KOPT-K1 (cell line): ENCODE measurements around the gene TBL1X.
"Not testable (repeated sequence)": the region's sequence is repeated elsewhere in the genome, so short reads cannot be mapped to it uniquely, and the experiment has no call there.

Experiments used
- H3K27ac ChIP-seq: fragments of 200-600 bp; sonication (generic); 2 replicates; pipeline ENCODE4 v1.5.1; 2016; ENCODE audit warnings: antibody characterized with exemption, mild to moderate bottlenecking, low read depth, low read length; ENCODE audit not compliant: poor library complexity, severe bottlenecking
- H3K36me3 ChIP-seq: fragments of 200-600 bp; sonication (generic); 2 replicates; pipeline ENCODE4 v1.5.1; 2017; ENCODE audit warnings: antibody characterized with exemption, mild to moderate bottlenecking, low read length, moderate library complexity; ENCODE audit not compliant: insufficient read depth
- H3K9me3 ChIP-seq: fragments of 200-600 bp; sonication (generic); 2 replicates; pipeline ENCODE4 v1.5.1; 2017; ENCODE audit warnings: antibody characterized with exemption, low read length, mild to moderate bottlenecking; ENCODE audit not compliant: insufficient read depth, poor library complexity, severe bottlenecking

The TBL1X gene

DNA sequence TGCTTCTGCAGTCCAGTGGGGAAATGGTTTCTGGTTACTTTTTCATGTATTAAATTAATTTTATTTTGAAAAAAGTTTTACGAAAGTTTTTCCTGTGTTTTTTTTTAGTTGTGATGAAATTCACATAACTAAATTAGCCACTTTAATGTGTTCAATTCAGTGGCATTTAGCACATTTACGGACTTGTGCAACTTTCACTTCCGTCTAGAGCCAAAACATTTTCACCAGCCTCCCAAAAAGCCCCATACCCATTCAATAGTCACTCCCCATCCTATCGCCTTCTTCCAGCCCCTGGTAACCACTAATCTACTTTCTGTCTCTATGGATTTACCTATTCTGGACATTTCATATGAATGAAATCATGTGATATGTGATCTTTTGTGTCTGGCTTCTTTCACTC lies 22.8 kb upstream of the TBL1X start:
- Histone ChIP-seq H3K27ac (no peak overlapping the region), H3K9me3 (no peaks in the 10 kb centered on the region), H3K36me3 (no peaks in the 10 kb centered on the region)

GRCh38 chrX:9443327-9443726 lies 21.5 kb upstream of the TBL1X start:
- Histone ChIP-seq H3K27ac (no peak overlapping the region), H3K9me3 (no peaks in the 10 kb centered on the region), H3K36me3 (no peaks in the 10 kb centered on the region)

- no peaks in the 10 kb centered on the region for H3K36me3 ChIP-seq
- H3K9me3 ChIP-seq = no peaks in the 10 kb centered on the region
- H3K27ac ChIP-seq = no peak overlapping the region
Measured at GRCh38 chrX:9447906-9448305, 17.0 kb upstream of the TBL1X start.

DNA sequence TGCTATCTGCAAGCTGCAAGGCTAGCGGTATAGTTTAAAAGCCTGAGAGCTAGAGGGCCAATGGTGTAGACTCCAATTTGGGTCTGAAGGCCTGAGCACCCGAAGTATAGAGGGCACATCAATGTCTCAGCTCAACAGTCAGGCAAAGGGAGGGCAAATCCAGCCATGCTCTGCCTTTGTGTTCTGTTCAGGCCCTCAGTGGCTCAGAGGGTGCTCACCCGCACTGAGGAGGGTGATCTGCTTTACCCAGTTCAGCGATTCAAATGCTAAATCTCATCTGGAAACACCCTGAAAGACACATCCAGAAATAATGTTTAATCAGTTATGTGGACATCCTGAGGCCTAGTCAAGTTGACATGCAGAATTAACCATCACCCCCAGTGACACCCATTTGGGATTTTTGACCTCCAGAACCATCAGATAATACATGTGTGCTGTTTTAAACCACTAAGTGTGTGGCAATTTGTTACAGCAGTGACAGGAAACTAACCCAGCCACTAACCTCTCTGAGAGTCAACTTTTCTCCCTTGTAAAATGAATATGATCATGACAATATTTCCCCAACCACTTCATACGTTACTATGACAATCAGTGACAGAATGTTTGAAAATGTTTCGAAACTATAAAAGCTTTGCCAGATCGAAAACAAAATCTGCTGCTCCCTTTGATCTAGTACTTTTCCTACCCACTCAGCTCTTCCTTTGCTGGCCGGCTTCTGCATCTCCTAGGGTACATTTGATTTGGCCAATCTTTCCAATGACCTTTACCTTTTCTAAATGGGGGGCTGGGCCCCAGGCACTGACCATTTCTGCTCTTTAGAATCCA lies 8.4 kb upstream of the TBL1X start:
- Histone ChIP-seq H3K36me3 (no peaks in the 10 kb centered on the region), H3K9me3 (no peaks in the 10 kb centered on the region), H3K27ac (peak overlapping the region; percentile 59)

GRCh38 chrX:9458034-9458433 lies 6.8 kb upstream of the TBL1X start:
- H3K9me3 ChIP-seq, H3K36me3 ChIP-seq, H3K27ac ChIP-seq: not testable (repeated sequence)

DNA sequence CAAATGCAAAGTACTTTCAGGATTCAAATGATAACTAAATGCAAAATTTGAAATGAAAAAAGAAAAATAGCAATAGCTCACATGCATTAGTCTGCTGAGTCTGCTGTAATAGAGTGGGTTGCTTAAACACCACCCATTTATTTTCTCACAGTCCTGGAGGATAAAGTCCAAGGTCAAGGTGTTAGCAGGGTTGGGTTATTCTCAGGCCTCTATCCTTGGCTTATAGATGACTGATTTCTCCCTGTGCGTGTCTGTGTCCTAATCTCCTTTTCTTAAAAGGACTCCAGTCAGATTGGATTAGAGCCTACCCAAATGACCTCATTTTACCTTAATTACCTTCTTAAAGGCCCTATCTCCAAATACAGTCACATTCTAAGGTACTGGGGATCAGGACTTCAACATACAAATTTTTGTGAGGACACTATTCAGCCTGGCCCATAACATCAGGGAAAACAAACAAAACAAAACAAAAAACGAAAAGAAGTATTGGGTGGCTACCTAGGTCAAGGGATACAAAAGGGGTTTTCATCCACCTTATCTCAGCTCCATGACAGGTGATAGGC lies 6.3 kb upstream of the TBL1X start:
- no peaks in the 10 kb centered on the region for H3K36me3 ChIP-seq
- H3K27ac ChIP-seq = no peak overlapping the region
- H3K9me3 ChIP-seq = no peaks in the 10 kb centered on the region

GRCh38 chrX:9459186-9459748 lies 5.6 kb upstream of the TBL1X start:
- Histone ChIP-seq H3K9me3 (no peaks in the 10 kb centered on the region), H3K27ac (no peak overlapping the region), H3K36me3 (no peaks in the 10 kb centered on the region)

GRCh38 chrX:9461087-9461486 lies 3.8 kb upstream of the TBL1X start:
- no peaks in the 10 kb centered on the region for H3K36me3 ChIP-seq
- H3K27ac ChIP-seq = no peak overlapping the region
- H3K9me3 ChIP-seq = no peaks in the 10 kb centered on the region

- Histone ChIP-seq H3K27ac (peak overlapping the region; percentile 30), H3K9me3 (no peaks in the 10 kb centered on the region), H3K36me3 (no peaks in the 10 kb centered on the region)
Measured at GRCh38 chrX:9462456-9462855, 2.4 kb upstream of the TBL1X start.

- Histone ChIP-seq H3K9me3 (no peaks in the 10 kb centered on the region), H3K27ac (peak overlapping the region; percentile 73), H3K36me3 (peaks cover 7% of the 10 kb centered on the region; the same call in 1 of the 2 replicates)
Measured at GRCh38 chrX:9465380-9466123, 694 bp downstream of the TBL1X start.

DNA sequence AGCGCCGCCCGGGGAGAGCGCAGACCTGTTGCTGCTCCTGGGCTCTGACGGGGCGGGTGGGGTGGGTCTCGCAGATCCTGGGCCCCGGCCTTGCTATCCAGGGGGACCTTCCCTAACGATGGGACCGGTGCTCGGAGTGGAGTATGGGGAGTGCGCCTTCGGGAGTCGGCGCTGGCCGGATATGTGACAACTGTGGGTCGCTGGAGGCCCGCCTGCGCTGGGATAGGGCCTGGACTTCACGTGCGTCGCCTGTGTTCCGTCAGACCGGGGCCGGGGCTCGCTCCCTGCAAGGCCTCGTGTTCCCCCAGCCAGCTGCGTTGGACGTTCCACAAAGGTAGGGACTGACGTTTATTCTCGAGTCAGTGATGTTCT lies 1.3 kb downstream of the TBL1X start:
- Histone ChIP-seq H3K36me3 (peaks cover 8% of the 10 kb centered on the region; the same call in 1 of the 2 replicates), H3K27ac (peak overlapping the region; percentile 73), H3K9me3 (no peaks in the 10 kb centered on the region)

DNA sequence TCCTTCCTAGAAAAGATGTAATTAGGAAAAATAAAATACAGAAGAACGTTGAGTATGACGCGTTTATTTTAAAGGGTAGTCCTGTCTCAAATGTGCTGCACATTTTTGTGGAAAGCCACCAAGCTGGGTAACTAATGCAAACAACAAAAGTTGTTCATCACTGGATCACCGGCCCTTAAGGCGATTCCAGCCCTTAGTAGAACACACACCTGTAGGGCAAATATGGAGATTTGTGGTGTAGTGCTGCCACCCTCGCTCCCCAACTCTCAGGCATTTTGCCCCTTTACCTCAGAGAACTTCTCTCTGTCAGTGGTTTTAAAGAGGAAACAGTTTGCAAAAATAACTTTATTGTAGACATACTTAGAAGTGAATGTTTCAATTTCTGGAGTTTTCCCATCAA lies 1.9 kb downstream of the TBL1X start:
- Histone ChIP-seq H3K36me3 (peaks cover 13% of the 10 kb centered on the region; the same call in 1 of the 2 replicates), H3K27ac (peak overlapping the region; percentile 73), H3K9me3 (no peaks in the 10 kb centered on the region)

- Histone ChIP-seq H3K27ac (peak overlapping the region; percentile 14), H3K36me3 (peaks cover 13% of the 10 kb centered on the region; the same call in 1 of the 2 replicates), H3K9me3 (no peaks in the 10 kb centered on the region)
Measured at GRCh38 chrX:9467146-9467545, 2.3 kb downstream of the TBL1X start.

DNA sequence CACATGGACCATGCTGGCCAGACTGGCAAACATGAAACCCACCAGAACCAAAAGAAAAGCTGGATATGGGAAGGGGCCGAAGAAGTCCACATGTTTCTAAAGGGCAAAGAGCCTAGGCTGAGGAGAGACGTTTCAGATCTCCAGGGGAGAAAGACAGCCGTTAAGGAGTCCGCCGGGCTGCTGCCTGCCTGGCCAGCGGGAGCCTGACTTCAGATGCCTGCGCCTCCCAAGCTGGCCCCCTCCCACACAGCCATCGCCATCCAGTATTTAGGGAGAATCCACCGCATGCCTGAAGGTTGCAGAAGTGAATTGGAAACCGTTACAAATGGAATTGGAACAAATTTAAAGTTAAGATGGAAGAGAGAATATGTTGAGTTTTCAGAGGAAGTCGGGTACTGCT lies 2.9 kb downstream of the TBL1X start:
- H3K27ac ChIP-seq = no peak overlapping the region
- H3K36me3 ChIP-seq = peaks cover 13% of the 10 kb centered on the region; the same call in 1 of the 2 replicates
- no peaks in the 10 kb centered on the region for H3K9me3 ChIP-seq

DNA sequence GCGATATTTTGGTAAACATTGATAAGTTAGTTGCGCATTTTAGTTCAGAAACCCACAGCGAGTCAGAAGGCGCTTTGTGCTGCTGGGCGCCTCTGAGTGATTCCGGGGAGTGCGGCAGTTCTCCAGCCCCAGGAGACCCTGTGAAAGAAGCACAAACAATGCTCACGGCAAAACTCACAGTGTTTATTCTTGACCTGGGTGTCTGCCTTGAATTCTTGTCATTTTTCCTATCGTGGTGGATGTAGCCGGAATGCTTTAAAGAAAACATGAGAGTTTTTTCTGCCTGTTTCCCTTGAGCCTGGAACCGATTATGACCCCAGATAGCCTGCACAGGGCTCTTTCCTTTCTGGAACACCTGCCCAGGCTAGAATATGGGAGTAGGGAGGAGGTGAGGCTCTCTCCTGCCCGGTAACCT lies 6.7 kb downstream of the TBL1X start:
- no peak overlapping the region for H3K27ac ChIP-seq
- no peaks in the 10 kb centered on the region for H3K9me3 ChIP-seq
- peaks cover 13% of the 10 kb centered on the region; the same call in 1 of the 2 replicates for H3K36me3 ChIP-seq
